ENCODE data around the gene PSD2. TPM values are rescaled to one million over a fixed set of nuclear protein-coding genes. Genes with fewer than 3 reads are reported as not detected.

The PSD2 gene
- polyA plus RNA-seq, 3 donors: not detected

DNA sequence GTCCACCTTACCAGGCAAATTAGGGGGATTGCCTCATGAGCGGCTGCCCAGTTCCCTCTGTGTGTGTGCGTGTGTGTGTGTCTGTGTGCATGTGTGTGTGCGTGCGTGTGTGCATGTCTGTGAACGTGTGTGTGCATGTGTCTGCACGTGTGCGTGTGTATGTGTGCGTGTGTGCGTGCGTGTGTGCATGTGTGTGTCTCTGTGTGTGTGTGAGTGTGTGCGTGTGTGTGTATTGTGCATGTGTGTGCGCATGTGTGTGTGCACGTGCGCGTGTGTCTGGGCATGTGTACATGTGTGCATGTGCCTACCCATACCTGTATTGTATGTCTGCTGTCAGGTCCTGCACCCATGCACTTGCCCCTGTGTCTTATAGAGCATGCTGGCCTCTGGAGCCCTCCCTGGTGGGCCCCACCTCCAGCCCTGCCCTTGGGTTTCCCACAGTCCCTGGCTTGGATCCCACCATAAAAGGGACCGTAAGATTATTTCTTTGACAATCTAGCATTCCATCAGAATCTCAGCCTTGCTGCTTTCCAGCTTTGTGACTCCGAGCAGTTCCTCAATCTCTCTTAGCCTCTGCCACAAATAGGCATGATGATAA is 9.3 kb downstream of the PSD2 start:
- no peak overlapping the region for H3K4me2 ChIP-seq (replicated peaks; ENCODE audit: extremely low read depth, low read length, poor library complexity, severe bottlenecking)
- H3K4me3 Mint-ChIP-seq: no peak overlapping the region
- H2AFZ ChIP-seq (ENCODE audit: insufficient read depth, low read depth, low read length, poor library complexity, severe bottlenecking): no peak overlapping the region
- no peak overlapping the region for H3K4me3 ChIP-seq (replicated peaks in 1 of 3; ENCODE audit: low read depth in 2 of 3, low read length in 3 of 3)
- H3K27ac Mint-ChIP-seq: no peak overlapping the region
- no peaks in the 10 kb centered on the region for H3K9me3 Mint-ChIP-seq
- WGBS (ENCODE audit: insufficient coverage): 94% methylated on average over 17 of the region's 17 CpGs
- no peaks in the 10 kb centered on the region for H3K36me3 ChIP-seq (replicated peaks in 1 of 2; ENCODE audit: control insufficient read depth in 1 of 2, insufficient read depth in 2 of 2, low read length in 2 of 2)
- H3K4me1 Mint-ChIP-seq: no peaks in the 10 kb centered on the region
- TF ChIP-seq CTCF (IDR thresholded peaks at IDR 0.05): no peak
- peaks cover 0 to 4% of the 10 kb centered on the region in 2 donors for H3K27me3 ChIP-seq (ENCODE audit: control insufficient read depth in 2 of 2, insufficient read depth in 2 of 2, low read length in 2 of 2)
- H3K4me1 ChIP-seq (ENCODE audit: control insufficient read depth in 1 of 2, insufficient read depth in 2 of 2, low read length in 2 of 2): no peaks in the 10 kb centered on the region
- no peaks in the 10 kb centered on the region for H4K20me1 ChIP-seq (ENCODE audit: insufficient read depth, low read length)
- peaks cover 20 to 27% (median 21%) of the 10 kb centered on the region in 3 donors for H3K27me3 Mint-ChIP-seq (ENCODE audit: low read depth in 3 of 3)
- H3K79me2 ChIP-seq (ENCODE audit: insufficient read depth, low read length): no peaks in the 10 kb centered on the region
- intact Hi-C loops (cut with micrococcal nuclease): no loop called here
- H3K9ac ChIP-seq (ENCODE audit: insufficient read depth, low read length, poor library complexity, severe bottlenecking): no peak overlapping the region
- DNase-seq: no peak
- no peaks in the 10 kb centered on the region for H3K9me3 ChIP-seq (replicated peaks in 1 of 2; ENCODE audit: control insufficient read depth in 1 of 2, insufficient read depth in 1 of 2, low read length in 2 of 2)
- no peaks in the 10 kb centered on the region for H3K36me3 Mint-ChIP-seq
- no peak overlapping the region for H3K27ac ChIP-seq (ENCODE audit: low read depth in 1 of 2, low read length in 2 of 2)

DNA sequence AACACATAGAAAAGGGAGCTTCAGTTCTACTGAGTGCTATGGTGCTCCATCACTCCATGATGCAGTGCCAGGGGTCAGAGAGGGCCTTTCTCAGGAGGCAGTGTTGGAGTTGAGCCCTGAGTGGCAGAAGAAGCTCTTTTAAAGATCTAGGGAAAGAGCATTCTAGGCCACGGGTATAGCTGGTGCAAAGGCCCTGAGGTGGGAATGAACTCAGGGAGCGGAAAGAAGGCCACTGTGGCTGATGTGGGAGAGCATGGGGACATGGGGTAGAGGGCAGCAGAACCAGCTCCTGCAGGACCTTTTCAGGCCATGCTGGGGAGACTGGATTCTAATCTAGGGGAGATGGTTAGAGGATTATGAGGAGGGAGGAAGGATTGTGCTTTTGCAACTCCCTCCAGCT is 9.9 kb downstream of the PSD2 start:
- intact Hi-C loops (cut with micrococcal nuclease): no loop called here
- no peaks in the 10 kb centered on the region for H3K79me2 ChIP-seq (ENCODE audit: insufficient read depth, low read length)
- Mint-ChIP-seq H3K9me3 (no peaks in the 10 kb centered on the region), H3K36me3 (no peaks in the 10 kb centered on the region), H3K27ac (no peak overlapping the region), H3K4me1 (no peaks in the 10 kb centered on the region), H3K27me3 (ENCODE audit: low read depth in 3 of 3) (peaks cover 17 to 25% (median 23%) of the 10 kb centered on the region in 3 donors), H3K4me3 (no peak overlapping the region)
- no peak overlapping the region for H2AFZ ChIP-seq (ENCODE audit: insufficient read depth, low read depth, low read length, poor library complexity, severe bottlenecking)
- no peaks in the 10 kb centered on the region for H3K27me3 ChIP-seq (ENCODE audit: control insufficient read depth in 2 of 2, insufficient read depth in 2 of 2, low read length in 2 of 2)
- H3K4me3 ChIP-seq (replicated peaks in 1 of 3; ENCODE audit: low read depth in 2 of 3, low read length in 3 of 3): no peak overlapping the region
- H3K4me2 ChIP-seq (replicated peaks; ENCODE audit: extremely low read depth, low read length, poor library complexity, severe bottlenecking): no peak overlapping the region
- H3K27ac ChIP-seq (ENCODE audit: low read depth in 1 of 2, low read length in 2 of 2): no peak overlapping the region
- DNase-seq: no peak
- 100% methylated on average over 2 of the region's 2 CpGs for WGBS (ENCODE audit: insufficient coverage)
- H3K9ac ChIP-seq (ENCODE audit: insufficient read depth, low read length, poor library complexity, severe bottlenecking): no peak overlapping the region
- H3K9me3 ChIP-seq (replicated peaks in 1 of 2; ENCODE audit: control insufficient read depth in 1 of 2, insufficient read depth in 1 of 2, low read length in 2 of 2): no peaks in the 10 kb centered on the region
- TF ChIP-seq CTCF (IDR thresholded peaks at IDR 0.05): no peak
- H4K20me1 ChIP-seq (ENCODE audit: insufficient read depth, low read length): no peaks in the 10 kb centered on the region
- H3K4me1 ChIP-seq (ENCODE audit: control insufficient read depth in 1 of 2, insufficient read depth in 2 of 2, low read length in 2 of 2): no peaks in the 10 kb centered on the region
- H3K36me3 ChIP-seq (replicated peaks in 1 of 2; ENCODE audit: control insufficient read depth in 1 of 2, insufficient read depth in 2 of 2, low read length in 2 of 2): no peaks in the 10 kb centered on the region
